Measurements from ENCODE around the gene UBB.

UBB gene

DNA sequence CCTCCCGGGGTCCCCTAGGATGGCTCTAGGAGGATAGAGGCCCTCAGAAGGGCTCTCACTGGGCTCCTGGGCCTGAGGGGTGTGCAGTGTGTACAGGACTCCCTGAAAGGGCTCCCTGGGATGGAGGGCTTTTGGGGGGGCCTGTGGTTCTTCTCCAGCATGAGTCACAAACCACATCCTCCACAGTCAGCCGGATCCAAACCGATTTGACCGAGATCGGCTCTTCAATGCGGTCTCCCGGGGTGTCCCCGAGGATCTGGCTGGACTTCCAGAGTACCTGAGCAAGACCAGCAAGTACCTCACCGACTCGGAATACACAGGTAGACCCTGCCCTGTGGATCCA lies 39.0 kb downstream of the UBB start:
- DNase-seq (ENCODE audit: extremely low spot score) = no peak
- CTCF ChIA-PET = interaction anchor here (1.0 to 7.4 kb wide), 6 partner anchors 9 to 56 kb away, joined by 3 to 44 read pairs (median 4); no protein-coding TSS in a partner anchor

DNA sequence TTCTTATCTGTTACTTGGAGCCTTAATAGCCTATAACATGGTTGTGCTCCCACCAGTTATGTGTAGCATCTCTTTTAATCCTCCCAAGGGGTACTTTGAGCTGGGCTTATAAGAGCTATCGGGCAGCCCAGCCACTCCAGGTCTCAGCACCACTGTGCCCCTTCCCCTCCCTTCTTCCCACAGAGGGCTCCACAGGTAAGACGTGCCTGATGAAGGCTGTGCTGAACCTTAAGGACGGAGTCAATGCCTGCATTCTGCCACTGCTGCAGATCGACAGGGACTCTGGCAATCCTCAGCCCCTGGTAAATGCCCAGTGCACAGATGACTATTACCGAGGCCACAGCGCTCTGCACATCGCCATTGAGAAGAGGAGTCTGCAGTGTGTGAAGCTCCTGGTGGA lies 41.5 kb downstream of the UBB start:
- no peak for DNase-seq (ENCODE audit: extremely low spot score)
- ChIA-PET POLR2A (interaction anchor here (0.6 kb wide), 1 partner anchor 42 kb away, joined by 5 read pairs; the partner anchor contains the start of gene UBB), CTCF (interaction anchor here (1.3 to 1.8 kb wide), 2 partner anchors 44 to 59 kb away, joined by 4 read pairs; no protein-coding TSS in a partner anchor)
- TF ChIP-seq, protein P1, sequence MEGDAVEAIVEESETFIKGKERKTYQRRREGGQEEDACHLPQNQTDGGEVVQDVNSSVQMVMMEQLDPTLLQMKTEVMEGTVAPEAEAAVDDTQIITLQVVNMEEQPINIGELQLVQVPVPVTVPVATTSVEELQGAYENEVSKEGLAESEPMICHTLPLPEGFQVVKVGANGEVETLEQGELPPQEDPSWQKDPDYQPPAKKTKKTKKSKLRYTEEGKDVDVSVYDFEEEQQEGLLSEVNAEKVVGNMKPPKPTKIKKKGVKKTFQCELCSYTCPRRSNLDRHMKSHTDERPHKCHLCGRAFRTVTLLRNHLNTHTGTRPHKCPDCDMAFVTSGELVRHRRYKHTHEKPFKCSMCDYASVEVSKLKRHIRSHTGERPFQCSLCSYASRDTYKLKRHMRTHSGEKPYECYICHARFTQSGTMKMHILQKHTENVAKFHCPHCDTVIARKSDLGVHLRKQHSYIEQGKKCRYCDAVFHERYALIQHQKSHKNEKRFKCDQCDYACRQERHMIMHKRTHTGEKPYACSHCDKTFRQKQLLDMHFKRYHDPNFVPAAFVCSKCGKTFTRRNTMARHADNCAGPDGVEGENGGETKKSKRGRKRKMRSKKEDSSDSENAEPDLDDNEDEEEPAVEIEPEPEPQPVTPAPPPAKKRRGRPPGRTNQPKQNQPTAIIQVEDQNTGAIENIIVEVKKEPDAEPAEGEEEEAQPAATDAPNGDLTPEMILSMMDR (IDR thresholded peaks at IDR 0.05; ENCODE audit: control extremely low read depth, extremely low read depth, low read depth, missing control alignments) = no peak

More for the DNA sequence above, 39.0 kb downstream of the UBB start:
- TF ChIP-seq, protein P1 (IDR thresholded peaks at IDR 0.05; ENCODE audit: control extremely low read depth, extremely low read depth, low read depth, missing control alignments) = no peak
- POLR2A ChIA-PET = interaction anchor here (0.6 to 2.8 kb wide), 3 partner anchors 19 to 403 kb away, joined by 4 to 22 read pairs (median 13); partner anchors contain the start of gene UBB

DNA sequence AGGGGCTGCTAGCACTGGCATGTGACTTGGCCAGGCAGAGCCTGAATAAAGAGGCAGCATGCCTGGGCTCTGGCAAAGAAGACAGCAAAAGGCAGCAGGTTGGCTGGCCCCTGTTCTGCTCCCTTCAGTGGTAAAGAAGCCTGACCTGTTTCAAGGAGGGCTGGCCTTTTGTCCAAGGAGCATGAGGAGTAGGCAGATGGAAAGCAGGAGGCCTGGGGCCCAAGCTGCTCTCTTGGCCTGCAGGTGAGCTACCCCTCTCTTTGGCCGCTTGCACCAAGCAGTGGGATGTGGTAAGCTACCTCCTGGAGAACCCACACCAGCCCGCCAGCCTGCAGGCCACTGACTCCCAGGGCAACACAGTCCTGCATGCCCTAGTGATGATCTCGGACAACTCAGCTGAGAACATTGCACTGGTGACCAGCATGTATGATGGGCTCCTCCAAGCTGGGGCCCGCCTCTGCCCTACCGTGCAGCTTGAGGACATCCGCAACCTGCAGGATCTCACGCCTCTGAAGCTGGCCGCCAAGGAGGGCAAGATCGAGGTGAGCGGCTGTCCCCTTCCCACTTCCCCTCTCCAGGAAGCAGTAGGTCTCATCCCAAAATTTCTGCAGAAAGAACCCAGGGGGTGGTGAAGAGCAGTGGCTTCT lies 42.5 kb downstream of the UBB start:
- POLR2A ChIA-PET = interaction anchor here (1.0 kb wide), 1 partner anchor 15 kb away, joined by 4 read pairs; no protein-coding TSS in a partner anchor
- TF ChIP-seq, protein P1 (IDR thresholded peaks at IDR 0.05; ENCODE audit: control extremely low read depth, extremely low read depth, low read depth, missing control alignments) = no peak
- CTCF ChIA-PET = interaction anchor here (1.2 to 1.8 kb wide), 3 partner anchors 8 to 60 kb away, joined by 4 to 5 read pairs (median 4); partner anchors contain the start of gene TRPV2
- no peak for DNase-seq (ENCODE audit: extremely low spot score)

DNA sequence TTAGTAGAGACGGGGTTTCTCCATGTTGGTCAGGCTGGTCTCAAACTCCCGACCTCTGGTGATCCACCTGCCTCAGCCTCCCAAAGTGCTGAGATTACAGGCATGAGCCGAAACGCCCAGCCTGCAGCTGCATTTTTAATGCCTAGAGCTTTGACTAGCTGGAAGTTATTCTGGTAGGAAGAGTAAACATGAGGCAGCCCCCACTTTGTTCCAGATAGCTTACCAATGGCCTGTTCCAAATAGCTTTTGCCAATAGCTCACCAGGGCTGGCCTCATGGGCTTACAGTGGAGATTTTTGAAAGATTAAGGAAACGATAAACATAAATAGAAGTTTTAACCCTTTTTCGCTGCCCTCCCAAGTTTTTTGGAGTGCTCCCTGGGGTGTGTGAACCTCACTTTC lies 44.3 kb downstream of the UBB start:
- no peak for DNase-seq (ENCODE audit: extremely low spot score)
- TF ChIP-seq, protein P1 (IDR thresholded peaks at IDR 0.05; ENCODE audit: control extremely low read depth, extremely low read depth, low read depth, missing control alignments) = no peak
- ChIA-PET POLR2A (interaction anchor here (1.2 kb wide), 1 partner anchor 44 kb away, joined by 3 read pairs; the partner anchor contains the start of gene UBB), CTCF (interaction anchor here (1.2 to 1.7 kb wide), 4 partner anchors 10 to 61 kb away, joined by 3 to 9 read pairs (median 6); partner anchors contain the start of gene TRPV2)

DNA sequence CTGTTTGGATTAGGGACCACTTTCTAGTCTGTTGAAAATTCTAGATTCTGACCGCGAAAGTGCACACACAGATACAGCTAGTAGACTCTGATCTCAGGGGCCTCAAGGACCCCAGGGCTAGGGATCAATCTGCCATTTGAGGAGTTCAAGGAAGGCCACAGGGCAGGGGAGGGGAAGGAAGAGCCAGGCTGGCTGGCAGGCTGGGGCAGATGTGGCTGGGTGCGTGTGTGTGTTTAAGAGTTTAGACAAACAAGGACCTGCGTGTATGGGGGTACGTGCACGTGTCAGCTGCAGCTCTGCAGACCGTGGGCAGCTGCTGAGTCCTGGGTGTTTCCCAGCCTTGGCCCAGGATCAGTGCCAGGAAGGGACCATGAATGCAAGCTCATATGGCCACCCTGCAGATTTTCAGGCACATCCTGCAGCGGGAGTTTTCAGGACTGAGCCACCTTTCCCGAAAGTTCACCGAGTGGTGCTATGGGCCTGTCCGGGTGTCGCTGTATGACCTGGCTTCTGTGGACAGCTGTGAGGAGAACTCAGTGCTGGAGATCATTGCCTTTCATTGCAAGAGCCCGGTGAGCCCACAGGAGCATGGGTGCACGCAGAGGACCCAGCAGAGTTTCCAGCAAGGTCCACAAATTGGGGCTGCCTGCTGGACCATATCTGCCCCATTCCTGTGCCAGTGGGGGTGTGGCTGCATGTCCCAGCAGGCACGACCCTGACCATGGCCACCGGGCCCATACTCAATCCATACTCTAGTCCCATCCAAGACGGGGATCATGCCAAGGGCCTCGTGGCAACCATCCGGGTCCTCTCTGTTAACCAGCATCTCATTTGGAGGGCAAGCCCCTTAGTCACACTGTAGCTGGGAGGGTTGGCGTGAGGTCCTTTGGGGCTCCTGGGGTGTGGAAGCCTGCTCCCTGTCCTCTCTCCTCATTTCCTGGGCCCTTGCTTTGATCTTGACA lies 45.1 kb downstream of the UBB start:
- DNase-seq (ENCODE audit: extremely low spot score) = no peak

More for the DNA sequence above, 45.1 kb downstream of the UBB start:
- POLR2A ChIA-PET = interaction anchor here (0.7 to 1.2 kb wide), 2 partner anchors 18 to 45 kb away, joined by 3 read pairs; partner anchors contain the start of gene UBB
- CTCF ChIA-PET = interaction anchor here (1.2 to 5.3 kb wide), 5 partner anchors 9 to 62 kb away, joined by 3 to 44 read pairs (median 7); partner anchors contain the start of gene TRPV2
- TF ChIP-seq, protein P1 (IDR thresholded peaks at IDR 0.05; ENCODE audit: control extremely low read depth, extremely low read depth, low read depth, missing control alignments) = no peak

Data from GM10248 (cell line).